ENCODE results near the gene CCT5.
"Not testable (repeated sequence)": the region's sequence is repeated elsewhere in the genome, so short reads cannot be mapped to it uniquely, and the experiment has no call there.

The CCT5 gene

DNA sequence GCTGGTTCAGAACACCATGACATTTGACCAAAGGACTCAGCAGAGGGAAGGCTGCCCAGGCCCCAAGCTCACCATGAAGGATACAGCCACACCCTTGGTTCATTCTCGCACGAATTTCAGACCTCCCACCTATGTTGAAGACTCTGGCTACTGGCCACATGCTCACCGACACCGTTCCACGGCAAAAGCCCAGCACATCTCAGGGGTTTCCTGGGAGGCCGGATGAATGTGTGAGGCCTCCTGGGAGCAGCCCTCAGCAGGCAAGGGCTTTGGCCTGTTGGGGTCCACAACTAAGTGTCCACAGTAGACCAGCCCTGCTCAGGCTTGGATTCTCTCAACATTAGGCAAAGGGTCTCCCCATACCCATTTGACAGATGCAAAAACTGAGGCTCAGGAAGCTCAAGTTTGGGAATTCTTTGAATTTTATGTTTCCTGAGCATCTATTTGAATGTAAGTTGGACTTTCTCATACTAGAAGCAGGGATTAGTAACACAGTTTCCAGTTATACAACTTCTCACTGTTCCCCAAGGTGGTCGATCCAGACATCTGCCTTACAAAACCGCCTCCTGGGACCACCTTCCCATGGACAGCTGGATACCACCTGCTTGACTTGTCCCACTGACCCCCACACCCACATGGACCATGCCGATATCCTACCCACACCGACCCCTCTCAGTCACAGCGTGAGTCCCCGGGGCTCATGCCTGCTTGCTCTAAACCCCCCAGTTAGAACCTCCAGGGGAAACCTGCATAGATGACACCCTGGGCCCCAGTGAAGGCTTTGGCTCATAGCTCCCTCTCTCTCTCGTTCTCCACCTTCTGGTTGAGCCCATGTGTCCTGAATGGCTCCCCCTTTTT, 27.9 kb downstream of the CCT5 start:
- no peak for DNase-seq (ENCODE audit: low read depth)

DNA sequence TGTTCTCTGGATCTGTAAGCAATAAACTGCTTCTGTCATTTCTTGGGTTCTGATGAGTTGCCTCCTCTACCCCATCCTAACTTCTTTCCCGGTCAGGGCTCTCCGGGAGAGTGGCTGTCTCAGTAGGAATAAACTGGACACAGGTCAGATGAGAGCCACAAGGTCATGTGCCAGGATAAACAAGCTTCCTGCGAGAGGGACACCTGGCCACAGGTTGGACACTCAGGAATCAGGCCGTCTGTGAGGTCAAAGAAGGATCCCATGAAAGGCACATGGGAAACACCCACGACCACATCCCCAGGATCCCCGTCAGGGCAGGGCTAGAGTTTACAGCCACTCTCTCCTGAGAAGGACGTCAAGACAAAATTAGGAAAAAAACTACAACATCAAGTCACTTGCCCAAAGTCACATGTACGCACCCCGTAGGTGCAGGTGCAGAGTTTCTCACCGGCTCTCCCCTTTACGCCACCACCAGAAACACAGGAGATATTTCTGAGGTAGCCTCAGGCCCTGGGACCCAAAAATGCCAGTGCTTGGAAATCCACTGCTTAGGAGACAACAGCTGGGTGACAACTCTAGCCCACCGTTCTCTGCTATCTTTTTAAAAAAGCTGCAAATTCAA, 28.7 kb downstream of the CCT5 start:
- no peak for DNase-seq (ENCODE audit: low read depth)

GRCh38 chr5:10279328-10279727, 29.2 kb downstream of the CCT5 start:
- DNase-seq (ENCODE audit: low read depth) = no peak

DNA sequence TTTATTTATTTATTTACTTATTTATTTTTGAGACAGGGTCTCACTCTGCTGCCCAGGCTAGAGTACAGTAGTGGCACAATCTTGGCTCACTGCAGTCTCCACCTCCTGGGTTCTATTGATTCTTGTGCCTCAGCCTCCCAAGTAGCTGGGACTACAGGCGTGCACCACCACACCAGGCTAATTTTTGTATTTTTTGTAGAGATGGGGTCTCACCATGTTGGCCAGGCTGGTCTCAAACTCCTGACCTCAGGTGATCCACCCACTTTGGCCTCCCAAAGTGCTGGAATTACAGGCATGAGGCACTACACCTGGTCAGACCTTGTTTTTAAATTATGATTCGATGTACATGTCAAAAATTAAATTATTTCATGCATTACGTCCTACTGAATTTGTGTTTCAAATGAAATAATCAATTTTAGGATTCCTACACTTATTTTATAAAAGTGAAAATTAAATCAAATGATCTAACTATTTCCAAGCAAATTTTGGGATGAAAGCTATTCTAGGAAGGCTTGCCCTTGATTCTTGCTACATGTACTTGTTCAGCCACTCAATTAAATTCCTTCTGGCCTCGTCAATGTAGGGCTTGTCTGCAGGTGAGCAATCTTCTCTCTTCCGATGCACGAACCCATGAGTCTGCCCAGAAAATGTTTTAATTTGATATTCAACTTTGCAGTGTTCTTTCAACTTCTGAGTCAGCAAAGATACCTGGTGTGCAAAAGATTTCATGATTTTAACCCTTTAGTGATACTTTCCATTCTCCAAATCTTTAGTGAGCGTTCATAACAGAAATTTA, 30.0 kb downstream of the CCT5 start:
- no peak for DNase-seq (ENCODE audit: low read depth)

GRCh38 chr5:10283927-10284635, 34.0 kb downstream of the CCT5 start:
- peak; percentile 77 for DNase-seq (ENCODE audit: low read depth)

GRCh38 chr5:10285362-10285761, 35.3 kb downstream of the CCT5 start:
- not testable (repeated sequence) for DNase-seq (ENCODE audit: low read depth)

- no peak for DNase-seq (ENCODE audit: low read depth)
Observed at GRCh38 chr5:10286162-10286861, 36.2 kb downstream of the CCT5 start.

DNA sequence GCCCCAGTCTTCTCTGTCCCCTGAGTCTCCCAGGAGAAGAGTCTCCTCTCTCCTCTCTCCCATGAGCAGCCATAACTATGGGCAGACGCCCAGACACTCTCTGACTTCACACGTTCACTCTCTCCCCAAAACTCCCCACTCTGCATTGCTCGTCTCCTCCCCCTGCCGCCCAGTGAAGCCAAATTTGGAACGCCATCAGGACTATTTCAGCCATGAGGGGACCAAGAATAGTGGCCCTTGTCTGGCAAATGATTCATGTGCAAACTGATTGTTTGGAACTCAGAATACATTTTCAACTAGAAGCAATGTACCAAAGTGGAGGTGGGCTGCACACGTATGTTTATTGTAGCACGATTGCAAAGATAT, 36.8 kb downstream of the CCT5 start:
- DNase-seq (ENCODE audit: low read depth) = no peak

DNA sequence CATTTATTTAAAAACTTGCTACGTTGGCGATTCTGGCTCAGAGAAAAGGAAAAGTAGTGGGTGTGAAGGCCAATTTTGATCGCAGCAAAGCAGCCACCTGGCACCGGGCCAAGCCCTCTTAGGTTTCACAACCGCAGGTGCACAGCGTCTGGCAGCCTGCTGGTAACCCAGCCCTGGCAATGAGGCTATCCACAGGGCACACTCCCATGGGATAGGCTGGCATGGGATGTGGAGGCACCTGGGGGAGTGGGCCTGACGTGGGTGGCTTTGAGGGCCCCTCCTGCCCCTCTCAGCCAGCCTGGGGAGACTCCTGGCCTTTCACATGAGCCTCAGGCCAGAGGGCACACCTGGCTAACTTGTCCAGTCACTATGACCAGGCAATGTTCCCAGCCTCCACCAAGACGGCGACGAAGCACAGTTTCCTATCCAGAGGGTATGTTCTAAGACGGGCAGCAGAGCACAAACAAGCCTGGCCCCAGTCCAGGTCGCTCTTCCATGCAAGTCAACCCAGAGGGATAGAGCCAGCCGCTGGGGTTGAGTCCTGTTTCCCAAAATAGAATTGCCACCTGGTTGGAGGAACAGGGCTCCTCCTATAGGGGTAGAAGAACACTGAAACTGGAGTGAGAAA, 38.6 kb downstream of the CCT5 start:
- DNase-seq (ENCODE audit: low read depth) = peak; percentile 11

DNA sequence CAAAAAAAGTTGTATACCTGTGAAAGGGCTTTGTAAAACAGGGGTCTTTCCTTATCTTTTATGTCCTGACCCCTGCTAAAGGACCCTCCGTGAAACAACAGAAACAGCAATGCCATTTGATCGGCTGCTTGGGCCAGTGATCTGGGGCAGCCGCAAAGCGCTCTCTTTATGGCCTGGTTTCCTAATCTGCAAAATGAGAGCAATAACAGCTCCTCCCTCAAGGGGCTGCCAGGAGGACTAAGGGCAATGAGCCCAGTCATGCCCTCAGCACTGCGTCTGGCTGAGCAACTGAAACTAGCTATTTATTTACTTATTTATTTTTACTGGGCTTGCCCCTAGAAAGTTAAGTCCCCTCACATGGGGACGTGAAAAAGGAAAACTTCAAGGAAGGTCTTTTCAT, 39.3 kb downstream of the CCT5 start:
- no peak for DNase-seq (ENCODE audit: low read depth)

DNA sequence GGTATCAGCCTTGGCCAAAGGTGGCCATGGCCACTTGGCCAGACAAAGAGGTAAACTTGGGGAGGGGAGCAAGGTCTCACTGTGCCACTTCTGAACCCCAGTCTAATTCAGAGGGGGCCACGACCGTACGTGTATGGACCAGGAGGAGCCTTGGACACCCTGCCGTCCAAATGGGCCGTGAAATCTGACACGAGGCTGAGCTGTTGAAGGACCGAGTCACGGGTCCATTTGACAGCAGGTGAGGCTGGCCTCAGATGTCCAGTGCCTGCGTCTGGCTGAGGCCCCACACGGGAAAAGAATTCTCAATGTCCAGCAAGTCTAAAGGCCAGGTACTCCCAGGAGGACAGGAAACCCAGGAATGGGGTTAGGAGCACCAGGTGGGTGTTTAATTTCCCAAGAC, 39.9 kb downstream of the CCT5 start:
- DNase-seq (ENCODE audit: low read depth) = no peak

GRCh38 chr5:10290438-10290837, 40.4 kb downstream of the CCT5 start:
- no peak for DNase-seq (ENCODE audit: low read depth)

DNA sequence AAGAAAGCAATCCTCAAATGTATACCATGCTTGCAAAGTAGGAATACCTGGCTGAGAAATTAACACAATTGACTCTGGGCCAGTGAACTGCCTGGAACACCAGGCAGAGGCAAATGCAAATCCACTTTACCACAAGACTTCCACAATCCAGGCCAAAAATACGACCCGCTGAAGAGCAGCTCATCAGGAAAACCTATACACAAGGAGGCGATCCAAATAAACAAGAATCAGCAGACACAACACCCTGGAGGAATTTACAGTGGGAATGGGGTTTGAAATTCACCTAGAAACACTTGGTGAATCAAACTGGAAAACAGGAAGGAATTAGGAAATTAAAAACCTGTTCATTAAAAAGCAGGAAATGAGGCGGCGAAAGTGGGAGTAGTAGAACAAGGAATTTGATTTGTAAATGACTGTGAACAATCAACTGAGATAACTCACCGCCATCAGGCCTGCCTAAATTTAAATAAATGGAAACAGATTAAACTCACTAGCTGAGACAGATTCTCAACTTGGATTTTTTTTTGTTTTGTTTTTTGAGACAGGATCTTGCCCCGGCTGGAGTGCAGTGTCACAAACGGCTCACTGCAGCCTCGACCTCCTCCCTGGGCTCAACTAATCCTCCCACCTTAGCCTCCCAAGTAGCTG, 41.7 kb downstream of the CCT5 start:
- DNase-seq (ENCODE audit: low read depth) = no peak

- no peak for DNase-seq (ENCODE audit: low read depth)
Observed at GRCh38 chr5:10293907-10294662, 44.0 kb downstream of the CCT5 start.

- no peak for DNase-seq (ENCODE audit: low read depth)
Observed at GRCh38 chr5:10295619-10296326, 45.7 kb downstream of the CCT5 start.

- DNase-seq (ENCODE audit: low read depth) = no peak
Observed at GRCh38 chr5:10297646-10298204, 47.6 kb downstream of the CCT5 start.

DNA sequence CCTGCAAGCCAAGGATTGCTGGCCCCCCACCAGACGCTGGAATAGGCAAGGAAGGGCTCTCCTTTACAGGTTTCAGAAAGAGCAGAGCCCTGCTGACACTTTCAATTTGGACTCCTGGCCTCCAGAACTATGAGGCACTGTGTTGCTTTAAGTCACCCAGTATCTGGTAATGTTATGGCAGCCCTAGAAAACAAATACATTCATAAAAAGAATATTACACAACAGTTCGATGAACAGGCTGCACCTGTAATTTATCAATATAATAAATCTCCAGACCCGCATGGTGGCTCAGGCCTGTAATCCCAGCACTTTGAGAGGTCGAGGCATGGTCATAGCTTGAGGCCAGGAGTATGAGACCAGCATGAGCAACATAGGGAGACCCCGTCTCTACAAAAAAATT, 50.2 kb downstream of the CCT5 start:
- no peak for DNase-seq (ENCODE audit: low read depth)

GRCh38 chr5:10301266-10301665, 51.2 kb downstream of the CCT5 start:
- no peak for DNase-seq (ENCODE audit: low read depth)

Data from activated T-cell treated with anti-CD3 and anti-CD28 coated beads for 1 hour (primary cell).